ENCODE measurements around the gene PCDHGA3.

GRCh38 chr5:141326088-141326854 lies 17.4 kb upstream of the PCDHGA3 start:
- no peak for TF ChIP-seq YY1 (IDR thresholded peaks at IDR 0.05; ENCODE audit: insufficient read depth, insufficient read length)
- TF ChIP-seq SUZ12 (IDR thresholded peaks at IDR 0.05; ENCODE audit: extremely low read depth, insufficient read depth, insufficient read length), result no peak
- TF ChIP-seq ZNF274 (IDR thresholded peaks at IDR 0.05; ENCODE audit: low read depth, low read length), result no peak

All from NT2/D1 (cell line).